HG03064 (cell line): ENCODE results near the gene CHST13.

Source experiments
- ATAC-seq: cut with Tn5 transposase; IDR thresholded peaks from one replicate; pipeline ENCODE4 v1.9.1; 2021; ENCODE audit warnings: low read depth; ENCODE audit not compliant: unreplicated experiment

Gene CHST13

GRCh38 chr3:126552688-126553283 lies 28.8 kb downstream of the CHST13 start:
- ATAC-seq, result no peak

GRCh38 chr3:126553284-126554084 lies 29.5 kb downstream of the CHST13 start:
- ATAC-seq, result no peak

- no peak for ATAC-seq
Observed at GRCh38 chr3:126554560-126555525, 30.9 kb downstream of the CHST13 start.

GRCh38 chr3:126555795-126556636 lies 32.1 kb downstream of the CHST13 start:
- no peak for ATAC-seq

GRCh38 chr3:126556637-126557414 lies 32.9 kb downstream of the CHST13 start:
- no peak for ATAC-seq

GRCh38 chr3:126557415-126557745 lies 33.4 kb downstream of the CHST13 start:
- ATAC-seq, result no peak

GRCh38 chr3:126557761-126558160 lies 33.8 kb downstream of the CHST13 start:
- ATAC-seq, result no peak

- no peak for ATAC-seq
Observed at GRCh38 chr3:126558336-126559071, 34.5 kb downstream of the CHST13 start, which contains the start of gene C3orf22. Gene C3orf22 (minus strand): TSS chr3:126558932. CDS start chr3:126553390, 5,542 bp downstream.

GRCh38 chr3:126562737-126563276 lies 38.9 kb downstream of the CHST13 start:
- ATAC-seq, result no peak

- no peak for ATAC-seq
Observed at GRCh38 chr3:126567696-126568438, 43.9 kb downstream of the CHST13 start.

GRCh38 chr3:126568776-126569342 lies 44.9 kb downstream of the CHST13 start:
- no peak for ATAC-seq

GRCh38 chr3:126569390-126569975 lies 45.5 kb downstream of the CHST13 start:
- no peak for ATAC-seq

- no peak for ATAC-seq
Observed at GRCh38 chr3:126570103-126570541, 46.2 kb downstream of the CHST13 start.

- ATAC-seq, result no peak
Observed at GRCh38 chr3:126571078-126571477, 47.1 kb downstream of the CHST13 start.

GRCh38 chr3:126573492-126574117 lies 49.6 kb downstream of the CHST13 start:
- no peak for ATAC-seq

GRCh38 chr3:126577261-126577660 lies 53.3 kb downstream of the CHST13 start:
- no peak for ATAC-seq

- no peak for ATAC-seq
Observed at GRCh38 chr3:126578702-126579101, 54.7 kb downstream of the CHST13 start.
